ENCODE results near the gene KCNC2.

DNA sequence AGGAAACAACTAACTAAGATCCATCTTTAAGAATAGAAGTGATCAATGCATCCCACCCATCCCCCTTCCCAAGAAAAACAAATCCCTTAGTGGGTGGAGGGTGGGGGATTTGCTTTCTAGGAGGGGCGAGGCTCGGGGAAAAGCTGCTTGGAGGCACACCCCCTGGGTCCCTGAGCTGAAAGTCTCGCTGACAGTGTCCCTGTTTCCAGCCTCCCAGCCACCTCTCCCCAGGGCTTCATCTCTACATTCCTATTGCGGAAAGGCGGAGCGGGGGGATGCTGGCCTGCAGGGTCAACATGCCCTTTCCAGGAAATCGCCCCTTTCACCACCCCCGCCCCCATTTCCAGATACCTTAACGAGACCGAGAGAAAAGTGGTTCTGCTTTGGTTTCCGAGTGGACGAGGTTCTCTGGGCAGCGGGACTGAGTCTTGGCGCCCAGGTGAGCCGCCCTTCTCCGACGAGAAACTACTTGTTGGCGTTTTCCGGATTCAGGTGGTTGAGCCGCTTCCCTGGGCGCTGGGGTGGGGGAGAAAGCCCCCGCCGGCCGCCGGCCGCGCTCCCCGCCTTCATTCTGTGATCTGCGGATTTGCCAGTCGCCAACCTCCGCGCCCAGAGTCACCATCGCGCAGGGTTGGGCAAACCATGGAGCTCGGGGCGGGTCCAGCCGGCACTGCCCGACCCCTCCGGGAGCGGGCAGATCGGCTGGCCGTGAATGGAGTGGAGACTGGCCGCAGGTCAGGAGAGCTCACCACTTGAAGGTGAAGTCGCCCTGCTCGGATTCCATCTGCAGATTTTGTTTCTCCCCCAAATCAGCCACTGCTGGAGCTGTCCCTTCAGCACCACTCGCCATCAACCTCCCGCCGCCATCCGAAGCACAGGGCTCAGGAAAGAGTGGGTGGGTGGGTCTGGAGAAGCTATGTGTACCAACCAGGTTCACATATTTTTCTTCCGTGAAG, 505 bp downstream of the KCNC2 start:
- TF ChIP-seq, protein P1, sequence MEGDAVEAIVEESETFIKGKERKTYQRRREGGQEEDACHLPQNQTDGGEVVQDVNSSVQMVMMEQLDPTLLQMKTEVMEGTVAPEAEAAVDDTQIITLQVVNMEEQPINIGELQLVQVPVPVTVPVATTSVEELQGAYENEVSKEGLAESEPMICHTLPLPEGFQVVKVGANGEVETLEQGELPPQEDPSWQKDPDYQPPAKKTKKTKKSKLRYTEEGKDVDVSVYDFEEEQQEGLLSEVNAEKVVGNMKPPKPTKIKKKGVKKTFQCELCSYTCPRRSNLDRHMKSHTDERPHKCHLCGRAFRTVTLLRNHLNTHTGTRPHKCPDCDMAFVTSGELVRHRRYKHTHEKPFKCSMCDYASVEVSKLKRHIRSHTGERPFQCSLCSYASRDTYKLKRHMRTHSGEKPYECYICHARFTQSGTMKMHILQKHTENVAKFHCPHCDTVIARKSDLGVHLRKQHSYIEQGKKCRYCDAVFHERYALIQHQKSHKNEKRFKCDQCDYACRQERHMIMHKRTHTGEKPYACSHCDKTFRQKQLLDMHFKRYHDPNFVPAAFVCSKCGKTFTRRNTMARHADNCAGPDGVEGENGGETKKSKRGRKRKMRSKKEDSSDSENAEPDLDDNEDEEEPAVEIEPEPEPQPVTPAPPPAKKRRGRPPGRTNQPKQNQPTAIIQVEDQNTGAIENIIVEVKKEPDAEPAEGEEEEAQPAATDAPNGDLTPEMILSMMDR (IDR thresholded peaks at IDR 0.05), result no peak
- TF ChIP-seq POLR2A (IDR thresholded peaks at IDR 0.05), result no peak

Measured in heart left ventricle (tissue), 13 donors.